Fibroblast of the aortic adventitia (primary cell): Measurements from ENCODE around the gene DNAI2. TPM values are rescaled to one million over a fixed set of nuclear protein-coding genes. Genes with fewer than 3 reads are reported as not detected.

ENCODE experiments used
- DNase-seq: peaks from one replicate; pipeline ENCODE4 v3.0.0-alpha.2; 2010; ENCODE audit warnings: low read depth
- H3K4me3 ChIP-seq: 2 replicates; pipeline ENCODE4 v1.5.1; 2011; ENCODE audit warnings: low read depth, mild to moderate bottlenecking, control low read depth, low read length, moderate library complexity
- total RNA-seq: library from RNA; depleted of rRNA; stranded (reverse); fragments of >200 nt; gene quantifications from 2 replicates; pipeline ENCODE4 v1.2.3, GENCODE V29; 2012; ENCODE audit warnings: low replicate concordance
- TF ChIP-seq, protein P1 (sequence below): IDR thresholded peaks from 2 replicates; pipeline ENCODE4 v1.5.1; 2011; ENCODE audit warnings: mild to moderate bottlenecking, low read length, control low read depth, inconsistent platforms; ENCODE audit not compliant: insufficient read depth

DNAI2 gene
- total RNA-seq, 1 donor, result not detected

DNA sequence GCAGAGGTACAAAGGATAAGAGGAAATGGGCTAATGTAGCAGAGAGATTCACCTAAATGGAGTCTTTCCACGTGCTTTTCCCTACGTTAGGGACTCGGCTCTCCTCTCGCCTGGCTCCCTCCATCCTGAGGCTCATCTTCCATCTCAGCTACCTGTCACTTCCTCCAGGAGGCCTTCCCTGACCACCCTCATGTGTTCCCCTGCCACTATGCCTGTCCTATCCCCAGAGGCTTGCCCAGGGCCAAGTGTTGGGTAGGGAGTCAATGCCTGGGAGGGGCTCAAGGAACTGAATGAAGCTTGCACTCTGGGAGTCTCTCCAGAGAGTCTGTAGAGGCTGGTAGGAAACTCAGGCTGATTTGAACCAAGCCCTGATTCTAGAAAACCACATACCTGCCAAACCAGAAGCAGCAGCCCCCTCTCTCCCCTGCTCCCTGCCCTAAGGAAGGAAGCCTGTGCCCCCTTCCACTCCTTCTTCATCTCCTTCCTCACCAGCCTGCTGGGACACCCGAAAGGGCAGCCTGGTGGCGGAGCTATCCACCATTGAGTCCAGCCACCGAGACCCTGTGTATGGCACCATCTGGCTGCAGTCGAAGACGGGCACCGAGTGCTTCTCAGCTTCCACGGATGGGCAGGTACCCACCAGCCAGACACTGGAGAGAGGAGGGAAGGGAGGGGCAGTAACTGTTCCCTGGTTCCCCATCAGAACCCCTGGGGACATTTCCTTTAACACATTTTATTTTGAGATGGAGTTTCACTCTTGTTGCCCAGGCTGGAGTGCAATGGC, 25.4 kb downstream of the DNAI2 start:
- H3K4me3 ChIP-seq, result no peak overlapping the region
- TF ChIP-seq, protein P1, sequence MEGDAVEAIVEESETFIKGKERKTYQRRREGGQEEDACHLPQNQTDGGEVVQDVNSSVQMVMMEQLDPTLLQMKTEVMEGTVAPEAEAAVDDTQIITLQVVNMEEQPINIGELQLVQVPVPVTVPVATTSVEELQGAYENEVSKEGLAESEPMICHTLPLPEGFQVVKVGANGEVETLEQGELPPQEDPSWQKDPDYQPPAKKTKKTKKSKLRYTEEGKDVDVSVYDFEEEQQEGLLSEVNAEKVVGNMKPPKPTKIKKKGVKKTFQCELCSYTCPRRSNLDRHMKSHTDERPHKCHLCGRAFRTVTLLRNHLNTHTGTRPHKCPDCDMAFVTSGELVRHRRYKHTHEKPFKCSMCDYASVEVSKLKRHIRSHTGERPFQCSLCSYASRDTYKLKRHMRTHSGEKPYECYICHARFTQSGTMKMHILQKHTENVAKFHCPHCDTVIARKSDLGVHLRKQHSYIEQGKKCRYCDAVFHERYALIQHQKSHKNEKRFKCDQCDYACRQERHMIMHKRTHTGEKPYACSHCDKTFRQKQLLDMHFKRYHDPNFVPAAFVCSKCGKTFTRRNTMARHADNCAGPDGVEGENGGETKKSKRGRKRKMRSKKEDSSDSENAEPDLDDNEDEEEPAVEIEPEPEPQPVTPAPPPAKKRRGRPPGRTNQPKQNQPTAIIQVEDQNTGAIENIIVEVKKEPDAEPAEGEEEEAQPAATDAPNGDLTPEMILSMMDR, result no peak
- DNase-seq, result no peak

DNA sequence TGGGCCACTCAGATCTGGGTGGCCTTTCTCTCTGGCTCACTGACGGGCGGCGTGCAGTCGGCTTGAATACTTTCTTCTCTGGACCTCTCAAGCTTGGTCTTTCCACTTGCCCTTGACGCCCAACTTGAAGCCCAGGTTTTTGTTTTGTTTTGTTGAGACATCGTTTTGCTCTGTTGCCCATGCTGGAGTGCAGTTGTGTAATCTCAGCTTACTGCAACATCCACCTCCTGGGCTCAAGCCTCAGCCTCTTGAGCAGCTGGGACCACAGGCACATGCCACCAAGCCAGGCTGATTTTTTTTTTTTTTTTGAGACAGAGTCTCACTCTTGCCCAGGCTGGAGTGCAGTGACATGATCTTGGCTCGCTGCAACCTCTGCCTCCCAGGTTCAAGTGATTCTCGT, 29.3 kb downstream of the DNAI2 start:
- TF ChIP-seq, protein P1, result no peak
- no peak for DNase-seq
- no peak overlapping the region for H3K4me3 ChIP-seq

DNA sequence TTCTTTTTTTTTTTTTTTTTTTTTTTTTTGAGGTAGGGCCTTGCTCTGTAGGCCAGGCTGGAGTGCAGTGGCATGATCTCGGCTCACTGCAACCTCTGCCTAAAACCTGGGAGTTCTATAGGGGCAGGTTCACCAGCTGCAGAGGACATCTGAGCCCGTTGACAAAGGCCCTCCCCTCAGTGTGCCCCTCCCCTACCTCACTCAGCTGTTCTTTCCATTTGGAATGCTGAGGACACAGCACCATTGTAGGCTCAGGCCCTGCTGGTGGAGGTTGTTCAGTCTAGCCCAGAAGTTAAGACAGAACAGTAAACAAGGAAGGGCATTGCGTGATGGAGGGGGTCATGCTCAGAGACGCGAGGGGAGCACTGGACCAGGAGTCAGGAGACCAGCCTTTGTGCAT, 30.1 kb downstream of the DNAI2 start:
- DNase-seq, result no peak
- no peak overlapping the region for H3K4me3 ChIP-seq
- TF ChIP-seq, protein P1, result no peak

DNA sequence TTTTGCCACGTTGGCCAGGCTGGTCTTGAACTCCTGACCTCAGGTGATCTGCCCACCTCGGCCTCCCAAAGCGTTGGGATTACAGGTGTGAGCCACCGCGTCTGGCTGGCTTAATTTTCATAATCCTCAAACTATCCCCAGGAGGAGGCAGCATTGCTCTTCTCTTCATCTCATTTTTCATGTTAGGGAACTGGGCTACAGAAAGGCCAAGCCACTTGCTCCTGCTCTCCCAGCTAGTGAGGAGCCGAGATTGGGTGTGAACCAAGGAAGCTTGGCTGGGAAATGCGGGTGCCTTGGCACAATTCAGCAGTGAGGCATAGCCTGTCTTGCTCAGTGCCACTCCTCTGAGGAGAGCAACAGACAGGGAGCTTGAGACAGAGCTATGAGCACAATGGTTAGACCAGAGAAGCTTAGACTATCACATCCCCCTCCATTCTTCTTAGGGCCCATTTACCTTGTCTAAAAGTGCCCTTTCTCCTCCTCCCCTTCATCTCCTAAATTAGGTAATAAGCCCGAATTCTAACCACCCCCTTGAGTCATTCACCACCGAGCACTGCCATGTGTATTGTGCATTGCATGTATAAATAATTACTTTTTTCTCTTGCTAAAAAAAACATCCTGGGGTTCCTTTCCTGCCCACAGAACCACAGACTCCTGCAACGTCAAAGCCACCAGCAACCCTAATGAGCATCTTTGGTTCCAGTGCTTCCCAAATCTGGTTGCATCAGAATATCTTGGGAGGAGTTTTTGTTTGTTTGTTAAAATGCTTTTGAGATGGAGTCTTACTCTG, 32.0 kb downstream of the DNAI2 start:
- H3K4me3 ChIP-seq, result no peak overlapping the region
- no peak for DNase-seq
- TF ChIP-seq, protein P1, result no peak

DNA sequence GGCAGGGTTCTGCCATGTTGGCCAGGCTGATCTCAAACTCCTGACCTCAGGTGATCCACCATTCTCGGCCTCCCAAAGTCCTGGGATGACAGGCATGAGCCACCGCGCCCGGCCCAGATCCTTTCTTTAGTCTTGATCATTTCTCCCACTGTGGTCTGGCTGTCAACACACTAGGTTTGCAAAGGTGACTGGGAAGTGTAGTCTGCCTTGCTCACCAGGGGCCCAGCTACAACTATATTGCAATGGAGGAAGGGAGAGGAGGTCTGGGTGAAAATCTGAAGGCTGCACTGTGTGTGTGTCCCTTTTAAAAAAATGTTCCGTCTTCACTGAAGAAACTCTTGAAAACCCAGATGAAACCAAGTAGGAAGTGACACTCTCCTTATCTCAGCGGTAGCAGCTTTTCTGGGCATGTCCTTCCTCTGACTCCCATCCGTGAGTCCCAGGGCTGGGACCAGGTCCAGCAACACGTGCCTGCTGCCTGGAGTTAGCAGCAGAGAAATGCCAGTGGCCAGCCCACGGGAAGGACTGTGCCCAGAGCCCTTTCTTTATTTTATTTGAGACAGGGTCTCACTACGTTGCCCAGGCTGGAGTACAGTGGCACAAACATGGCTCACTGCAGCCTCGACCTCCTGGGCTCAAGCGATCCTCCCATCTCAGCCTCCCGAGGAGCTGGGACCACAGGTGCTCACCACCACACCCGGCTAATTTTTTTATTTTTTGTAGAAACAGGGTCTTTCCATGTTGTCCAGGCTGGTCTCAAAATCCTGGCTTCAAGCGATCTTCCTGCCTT, 34.1 kb downstream of the DNAI2 start:
- H3K4me3 ChIP-seq, result no peak overlapping the region
- peak; percentile 20 for DNase-seq
- TF ChIP-seq, protein P1, result no peak

DNA sequence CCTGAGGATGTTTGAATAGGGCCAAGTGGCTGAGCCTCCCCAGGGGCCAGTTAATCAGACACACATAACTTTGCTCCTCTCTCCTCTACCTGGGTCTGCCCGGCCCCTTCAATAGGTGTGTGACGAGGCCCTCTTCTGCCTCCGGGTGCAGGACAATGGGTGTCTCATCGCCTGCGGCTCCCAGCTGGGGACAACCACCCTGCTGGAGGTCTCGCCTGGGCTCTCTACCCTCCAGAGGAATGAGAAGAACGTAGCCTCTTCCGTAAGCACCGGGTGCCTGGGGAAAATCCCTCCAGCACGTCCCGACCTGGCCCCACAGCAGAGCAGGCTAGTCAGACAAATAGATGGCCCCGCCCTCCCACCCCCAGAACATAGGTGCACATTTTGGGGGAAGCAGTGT, 35.9 kb downstream of the DNAI2 start:
- TF ChIP-seq, protein P1, result no peak
- no peak for DNase-seq
- H3K4me3 ChIP-seq, result no peak overlapping the region
